ENCODE data around the gene MSRB2. TPM values are rescaled to one million over a fixed set of nuclear protein-coding genes. Genes with fewer than 3 reads are reported as not detected.

The MSRB2 gene
- total RNA-seq = 9.1 and 10.0 TPM in 2 replicates

DNA sequence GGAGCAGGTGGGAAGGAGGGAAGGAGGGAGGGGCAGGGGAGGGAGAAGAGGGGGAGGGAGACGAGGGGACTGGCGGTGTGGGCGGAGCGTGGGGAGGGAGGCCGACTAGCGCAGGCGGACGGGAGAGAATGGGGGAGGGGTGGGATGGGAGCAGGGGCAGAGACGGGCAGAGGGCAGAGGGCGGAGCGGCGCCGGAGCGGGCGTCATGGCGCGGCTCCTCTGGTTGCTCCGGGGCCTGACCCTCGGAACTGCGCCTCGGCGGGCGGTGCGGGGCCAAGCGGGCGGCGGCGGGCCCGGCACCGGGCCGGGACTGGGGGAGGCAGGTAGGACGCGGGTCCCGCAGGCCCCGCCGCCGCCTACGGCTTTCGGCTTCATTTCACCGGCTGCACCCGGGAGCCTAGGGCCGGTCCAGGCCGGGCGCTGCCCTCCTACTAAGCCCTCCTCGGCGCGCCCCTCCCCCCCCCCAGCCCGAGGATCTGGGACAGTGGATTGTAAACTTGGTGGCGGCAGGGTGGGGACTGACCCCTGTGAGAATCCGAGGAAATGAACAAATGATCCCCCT lies at the start of gene MSRB2:
MSRB2 (plus strand) TSS at position 176 of the 562 bp plus-strand sequence; CDS start at position 206, 30 bp downstream.

Small RNAs within 50 kb of the gene (small RNA-seq; reads per million reads assigned to genes)
- gene RF00561 = not detected

Other genes starting within 250 kb of the MSRB2 start
- not detected in 2 replicates for gene ARMC3, start 167.5 kb upstream of the MSRB2 start, total RNA-seq
- gene PTF1A, start 96.7 kb downstream of the MSRB2 start, total RNA-seq = not detected in 2 replicates
- gene C10orf67, start 249.2 kb downstream of the MSRB2 start, total RNA-seq = 0.12 and 0.16 TPM in 2 replicates